GM12878 (cell line): ENCODE results near the gene SDHAF2. TPM values are rescaled to one million over a fixed set of nuclear protein-coding genes. Genes with fewer than 3 reads are reported as not detected.

Experiments
- ATAC-seq: fragments of 200-7000 bp; cut with Tn5 transposase; 3 replicates; pipeline ENCODE4 v1.9.1; 2020; ENCODE audit warnings: mild to moderate bottlenecking, moderate library complexity
- BruUV-seq: library from RNA; stranded (reverse); fragments of 400-500 nt; replicated peaks from 2 replicates; lab custom pipeline; 2021; lab: Mats Ljungman, UMichigan
- CTCF ChIA-PET: fragments of 300-600 bp; sonication (Branson Sonifier 250); formaldehyde crosslinking; extraction: SDS; loops from one replicate; lab custom pipeline; 2021; ENCODE audit warnings: inconsistent platforms; lab: Yijun Ruan, JAX
- POLR2A ChIA-PET: fragments of 350-600 bp; formaldehyde crosslinking; extraction: SDS; loops from one replicate; lab custom pipeline; 2021; ENCODE audit warnings: inconsistent platforms; lab: Charles Lee
- RAD21 ChIA-PET: fragments of 300-600 bp; sonication (Branson Sonifier 250); formaldehyde crosslinking; loops from one replicate; lab custom pipeline; 2023; ENCODE audit warnings: antibody characterized with exemption; ENCODE audit not compliant: unreplicated experiment; lab: Charles Lee
- SMC1A ChIA-PET: fragments of 300-600 bp; sonication (Branson Sonifier 250); formaldehyde crosslinking; loops from one replicate; lab custom pipeline; 2023; ENCODE audit not compliant: unreplicated experiment, uncharacterized antibody; lab: Charles Lee
- DNase-seq: peaks from one replicate; pipeline ENCODE4 v3.0.0-alpha.2; 2011; ENCODE audit warnings: low read depth, low spot score
- FAIRE-seq: peaks from 3 replicates; lab custom pipeline; 2011; peaks lifted over from hg19 to GRCh38; lab: Jason Lieb, UNC
- H2AFZ ChIP-seq: 2 replicates; pipeline ENCODE4 v1.6.0; 2011; ENCODE audit warnings: low read depth, low read length, control low read depth; ENCODE audit not compliant: control insufficient read depth
- H3K27ac ChIP-seq: 2 replicates; pipeline ENCODE4 v1.5.1; 2011; ENCODE audit warnings: control low read depth; ENCODE audit not compliant: control insufficient read depth, insufficient read depth
- H3K27me3 ChIP-seq, 2 experiments: replicated peaks in 1 of 2; 2 replicates each; pipeline versions ENCODE4 v1.6.0 to v1.6.1; 2011; ENCODE audit warnings: low read length in 1 of 2; ENCODE audit not compliant: control insufficient read depth in 2 of 2, insufficient read depth in 2 of 2
- H3K36me3 ChIP-seq, 2 experiments: 2 replicates each; pipeline ENCODE4 v1.5.1; 2011; ENCODE audit warnings: low read length in 1 of 2; ENCODE audit not compliant: control insufficient read depth in 2 of 2, insufficient read depth in 2 of 2
- H3K4me1 ChIP-seq: 2 replicates; pipeline ENCODE4 v1.6.1; 2011; ENCODE audit warnings: mild to moderate bottlenecking, low read length, moderate library complexity, mixed read lengths; ENCODE audit not compliant: control insufficient read depth, insufficient read depth
- H3K4me2 ChIP-seq: 2 replicates; pipeline ENCODE4 v1.6.0; 2011; ENCODE audit warnings: control low read depth; ENCODE audit not compliant: control insufficient read depth, insufficient read depth
- H3K4me3 ChIP-seq: fragments of 200-600 bp; sonication (generic); 2 replicates; pipeline ENCODE4 v1.5.1; 2016
- H3K79me2 ChIP-seq: 2 replicates; pipeline ENCODE4 v1.6.0; 2011; ENCODE audit warnings: low read length; ENCODE audit not compliant: control insufficient read depth, insufficient read depth
- H3K9ac ChIP-seq: 2 replicates; pipeline ENCODE4 v1.8.0; 2011; ENCODE audit warnings: low read length, control low read depth, mixed read lengths; ENCODE audit not compliant: control insufficient read depth, insufficient read depth
- H3K9me3 ChIP-seq: replicated peaks from 3 replicates; pipeline ENCODE4 v1.5.1; 2011; ENCODE audit warnings: mild to moderate bottlenecking, low read length; ENCODE audit not compliant: control insufficient read depth, insufficient read depth
- H4K20me1 ChIP-seq: 2 replicates; pipeline ENCODE4 v1.6.0; 2011; ENCODE audit not compliant: control insufficient read depth, insufficient read depth
- RB1 ChIP-seq: fragments of 450-650 bp; formaldehyde crosslinking; IDR thresholded peaks from 2 replicates; pipeline ENCODE4 v1.6.1; 2017; ENCODE audit warnings: mild to moderate bottlenecking, borderline replicate concordance
- WGBS: methylation state at CpG from one replicate; pipeline ENCODE4 v1.1.6; 2016; ENCODE audit warnings: low lambda C conversion rate; ENCODE audit not compliant: insufficient replicate concordance, insufficient coverage; ENCODE audit errors: missing lambda C conversion rate; 5-methylcytosine and 5-hydroxymethylcytosine counted together
- in situ Hi-C: fragments of 300-500 bp; cut with MboI; formaldehyde crosslinking; loops from 9 replicates; pipeline ENCODE4 v1.14.3; 2018; ENCODE audit warnings: mixed read lengths
- intact Hi-C: fragments of 100-400 bp; cut with micrococcal nuclease; formaldehyde crosslinking; loops from one replicate; pipeline ENCODE4 v1.14.2; 2022; ENCODE audit not compliant: unreplicated experiment
- polyA plus RNA-seq, 11 experiments: library from polyadenylated mRNA; depleted of rRNA in 4 of 11; unstranded in 6 of 11; stranded (reverse) in 5 of 11; fragments of >200 nt; fragmentation: Nextera tagmentation in 4 of 11; fragmentation: Illumina TruSeq in 1 of 11; extraction: Ambion mirVana in 4 of 11; extraction: Trizol in 1 of 11; gene quantifications; 1 replicate in 1 of 11; 2 replicates in 10 of 11; pipeline versions ENCODE4 v1.2.1 to v1.2.3, GENCODE V29; 2011 to 2016; ENCODE audit warnings: inconsistent platforms in 2 of 11, missing spikeins in 2 of 11, low read depth in 1 of 11
- small RNA-seq: library from RNA; depleted of rRNA; stranded (forward); fragments of <200 nt; gene quantifications from one replicate; pipeline ENCODE3, GENCODE V24; 2014
- total RNA-seq, 4 experiments: library from RNA; depleted of rRNA in 3 of 4; stranded (reverse); fragments of >200 nt in 3 of 4; fragmentation: Illumina TruSeq in 1 of 4; extraction: Trizol in 1 of 4; gene quantifications; 2 replicates each; pipeline versions ENCODE4 v1.2.1 to v1.2.3, GENCODE V29; 2013 to 2021

Gene SDHAF2
- total and polyA plus RNA-seq, 10 of the 15 experiments (the other 5 are each of a cell fraction or from before 2014, with no cell fraction given) = 30.6 to 160 (median 78.3) TPM

DNA sequence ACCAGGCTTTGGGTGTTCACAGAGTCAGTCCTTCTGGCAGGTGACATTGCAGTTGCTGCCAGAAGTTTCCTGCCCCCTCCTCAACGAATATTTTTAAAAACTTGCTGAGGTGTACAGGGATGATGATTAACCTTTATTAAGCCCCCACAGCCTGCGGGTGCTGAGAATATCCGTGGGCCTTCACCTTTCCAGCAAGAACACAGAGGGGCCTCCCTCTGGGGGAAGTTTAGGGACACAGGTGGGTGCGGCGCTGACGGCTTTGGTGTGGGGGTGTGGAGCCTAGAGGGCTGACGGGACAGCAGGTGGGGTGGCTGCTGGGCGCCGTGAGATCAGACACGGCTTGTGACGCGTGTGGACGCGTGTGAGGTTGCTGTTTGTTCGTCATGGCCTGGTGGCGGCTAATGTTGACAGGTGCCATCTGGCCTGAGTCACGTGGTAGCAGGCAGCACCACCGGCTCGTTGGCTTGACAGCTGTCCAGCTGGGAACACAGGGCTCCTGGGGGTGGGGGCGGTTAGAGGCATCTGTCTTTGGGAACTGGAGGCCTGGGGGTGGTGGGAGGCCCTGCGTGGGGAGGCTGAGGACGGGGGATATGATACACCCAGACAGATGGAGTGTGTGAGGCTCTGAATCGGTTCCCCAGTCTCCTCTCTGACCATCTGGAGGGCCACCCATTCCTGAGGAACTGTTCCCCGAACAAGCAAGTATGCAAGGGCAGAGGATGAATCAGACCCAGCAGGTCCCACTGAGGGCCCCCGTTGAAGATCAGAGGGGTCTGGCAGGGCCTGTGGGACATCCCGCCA, 66.1 kb downstream of the SDHAF2 start:
- H3K9ac ChIP-seq = no peak overlapping the region
- no peak overlapping the region for H3K4me2 ChIP-seq
- RAD21 ChIA-PET = no interaction called here
- no peak for TF ChIP-seq RB1
- no peak overlapping the region for H3K27ac ChIP-seq
- POLR2A ChIA-PET = no interaction called here
- FAIRE-seq (no peak), DNase-seq (no peak), ATAC-seq (no peak)
- SMC1A ChIA-PET = no interaction called here
- no peak overlapping the region for H2AFZ ChIP-seq
- no peaks in the 10 kb centered on the region for H3K27me3 ChIP-seq
- no peaks in the 10 kb centered on the region for H3K4me1 ChIP-seq
- H3K9me3 ChIP-seq = no peaks in the 10 kb centered on the region
- CTCF ChIA-PET = interaction anchor here (1.2 to 1.5 kb wide), 2 partner anchors 9 to 14 kb away, joined by 3 read pairs; no protein-coding TSS in a partner anchor
- in situ Hi-C loops (no loop called here), intact Hi-C loops (no loop called here)
- no peaks in the 10 kb centered on the region for H3K36me3 ChIP-seq
- no peaks in the 10 kb centered on the region for H3K79me2 ChIP-seq
- BruUV-seq = no TSS peak
- no peaks in the 10 kb centered on the region for H4K20me1 ChIP-seq
- H3K4me3 ChIP-seq = no peak overlapping the region
- WGBS = 47% methylated on average over 26 of the region's 26 CpGs

Small RNA genes within 50 kb of the gene (small RNA-seq; reads per million reads assigned to genes)
- gene RN7SL23P = not detected

Other genes starting within 250 kb of the SDHAF2 start
Only the 7 nearest of the 12 such genes appear.
- 241 and 250 TPM in 2 replicates for gene DDB1, start 97.0 kb upstream of the SDHAF2 start, total RNA-seq (2014; rRNA removed)
- gene DDB1, start 97.0 kb upstream of the SDHAF2 start, total RNA-seq (2014; rRNA removed; fragmentation: Illumina TruSeq; extraction: Trizol) = 197 and 199 TPM in 2 replicates
- 271 and 272 TPM in 2 replicates for gene DDB1, start 97.0 kb upstream of the SDHAF2 start, total RNA-seq (2021)
- 183 and 221 TPM in 2 replicates for gene DDB1, start 97.0 kb upstream of the SDHAF2 start, polyA plus RNA-seq (2011; rRNA removed)
- gene DDB1, start 97.0 kb upstream of the SDHAF2 start, polyA plus RNA-seq (2014; fragmentation: Illumina TruSeq; extraction: Trizol) = 160 and 203 TPM in 2 replicates
- gene DDB1, start 97.0 kb upstream of the SDHAF2 start, polyA plus RNA-seq (2014; fragmentation: Nextera tagmentation; extraction: Ambion mirVana) = 100 to 1,000 TPM; 136 to 211 TPM
- 202 and 220 TPM in 2 replicates for gene DDB1, start 97.0 kb upstream of the SDHAF2 start, polyA plus RNA-seq (2014; rRNA removed)
- gene DDB1, start 97.0 kb upstream of the SDHAF2 start, polyA plus RNA-seq (2016; fragmentation: Nextera tagmentation; extraction: Ambion mirVana) = 100 to 1,000 TPM; 236 to 262 TPM
- 58.2 and 69.7 TPM in 2 replicates for gene TKFC, start 96.9 kb upstream of the SDHAF2 start, total RNA-seq (2014; rRNA removed)
- gene TKFC, start 96.9 kb upstream of the SDHAF2 start, total RNA-seq (2014; rRNA removed; fragmentation: Illumina TruSeq; extraction: Trizol) = 25.0 and 25.1 TPM in 2 replicates
- gene TKFC, start 96.9 kb upstream of the SDHAF2 start, total RNA-seq (2021) = 92.5 and 97.8 TPM in 2 replicates
- gene TKFC, start 96.9 kb upstream of the SDHAF2 start, polyA plus RNA-seq (2011; rRNA removed) = 22.4 and 48.3 TPM in 2 replicates
- 11.3 and 39.9 TPM in 2 replicates for gene TKFC, start 96.9 kb upstream of the SDHAF2 start, polyA plus RNA-seq (2014; fragmentation: Illumina TruSeq; extraction: Trizol)
- 1 to 10 TPM; 2.4 to 5.5 TPM for gene TKFC, start 96.9 kb upstream of the SDHAF2 start, polyA plus RNA-seq (2014; fragmentation: Nextera tagmentation; extraction: Ambion mirVana)
- 72.8 and 82.6 TPM in 2 replicates for gene TKFC, start 96.9 kb upstream of the SDHAF2 start, polyA plus RNA-seq (2014; rRNA removed)
- gene TKFC, start 96.9 kb upstream of the SDHAF2 start, polyA plus RNA-seq (2016; fragmentation: Nextera tagmentation; extraction: Ambion mirVana) = 100 to 1,000 TPM; 103 to 113 TPM
- 77.2 and 84.6 TPM in 2 replicates for gene CYB561A3, start 68.2 kb upstream of the SDHAF2 start, total RNA-seq (2014; rRNA removed)
- gene CYB561A3, start 68.2 kb upstream of the SDHAF2 start, total RNA-seq (2014; rRNA removed; fragmentation: Illumina TruSeq; extraction: Trizol) = 46.7 and 48.2 TPM in 2 replicates
- 76.0 and 92.2 TPM in 2 replicates for gene CYB561A3, start 68.2 kb upstream of the SDHAF2 start, total RNA-seq (2021)
- gene CYB561A3, start 68.2 kb upstream of the SDHAF2 start, polyA plus RNA-seq (2011; rRNA removed) = 26.7 and 44.9 TPM in 2 replicates
- 36.7 and 76.4 TPM in 2 replicates for gene CYB561A3, start 68.2 kb upstream of the SDHAF2 start, polyA plus RNA-seq (2014; fragmentation: Illumina TruSeq; extraction: Trizol)
- gene CYB561A3, start 68.2 kb upstream of the SDHAF2 start, polyA plus RNA-seq (2014; fragmentation: Nextera tagmentation; extraction: Ambion mirVana) = 10 to 100 TPM; 40.1 to 53.5 TPM
- 72.4 and 81.2 TPM in 2 replicates for gene CYB561A3, start 68.2 kb upstream of the SDHAF2 start, polyA plus RNA-seq (2014; rRNA removed)
- gene CYB561A3, start 68.2 kb upstream of the SDHAF2 start, polyA plus RNA-seq (2016; fragmentation: Nextera tagmentation; extraction: Ambion mirVana) = 100 to 1,000 TPM; 152 to 169 TPM
- 28.5 and 30.1 TPM in 2 replicates for gene TMEM138, start 67.8 kb upstream of the SDHAF2 start, total RNA-seq (2014; rRNA removed)
- gene TMEM138, start 67.8 kb upstream of the SDHAF2 start, total RNA-seq (2014; rRNA removed; fragmentation: Illumina TruSeq; extraction: Trizol) = 37.4 and 43.0 TPM in 2 replicates
- gene TMEM138, start 67.8 kb upstream of the SDHAF2 start, total RNA-seq (2021) = 44.5 and 47.6 TPM in 2 replicates
- 93.6 and 116 TPM in 2 replicates for gene TMEM138, start 67.8 kb upstream of the SDHAF2 start, polyA plus RNA-seq (2011; rRNA removed)
- 72.8 and 82.6 TPM in 2 replicates for gene TMEM138, start 67.8 kb upstream of the SDHAF2 start, polyA plus RNA-seq (2014; fragmentation: Illumina TruSeq; extraction: Trizol)
- 10 to 100 TPM; 64.2 to 87.2 TPM for gene TMEM138, start 67.8 kb upstream of the SDHAF2 start, polyA plus RNA-seq (2014; fragmentation: Nextera tagmentation; extraction: Ambion mirVana)
- gene TMEM138, start 67.8 kb upstream of the SDHAF2 start, polyA plus RNA-seq (2014; rRNA removed) = 46.4 and 48.2 TPM in 2 replicates
- gene TMEM138, start 67.8 kb upstream of the SDHAF2 start, polyA plus RNA-seq (2016; fragmentation: Nextera tagmentation; extraction: Ambion mirVana) = 10 to 100 TPM; 83.5 to 86.3 TPM
- gene TMEM216, start 37.5 kb upstream of the SDHAF2 start, total RNA-seq (2014; rRNA removed) = 10.2 and 11.3 TPM in 2 replicates
- 9.3 and 10.2 TPM in 2 replicates for gene TMEM216, start 37.5 kb upstream of the SDHAF2 start, total RNA-seq (2014; rRNA removed; fragmentation: Illumina TruSeq; extraction: Trizol)
- gene TMEM216, start 37.5 kb upstream of the SDHAF2 start, total RNA-seq (2021) = 6.4 and 7.8 TPM in 2 replicates
- gene TMEM216, start 37.5 kb upstream of the SDHAF2 start, polyA plus RNA-seq (2011; rRNA removed) = 32.1 and 40.2 TPM in 2 replicates
- 17.3 and 20.4 TPM in 2 replicates for gene TMEM216, start 37.5 kb upstream of the SDHAF2 start, polyA plus RNA-seq (2014; fragmentation: Illumina TruSeq; extraction: Trizol)
- gene TMEM216, start 37.5 kb upstream of the SDHAF2 start, polyA plus RNA-seq (2014; fragmentation: Nextera tagmentation; extraction: Ambion mirVana) = 10 to 100 TPM; 25.6 to 40.7 TPM
- gene TMEM216, start 37.5 kb upstream of the SDHAF2 start, polyA plus RNA-seq (2014; rRNA removed) = 16.0 and 19.1 TPM in 2 replicates
- gene TMEM216, start 37.5 kb upstream of the SDHAF2 start, polyA plus RNA-seq (2016; fragmentation: Nextera tagmentation; extraction: Ambion mirVana) = 10 to 100 TPM; 21.1 to 24.7 TPM
- gene CPSF7, start 149 bp upstream of the SDHAF2 start, total RNA-seq (2014; rRNA removed) = 31.8 TPM in 2 replicates
- gene CPSF7, start 149 bp upstream of the SDHAF2 start, total RNA-seq (2014; rRNA removed; fragmentation: Illumina TruSeq; extraction: Trizol) = 41.9 and 42.4 TPM in 2 replicates
- gene CPSF7, start 149 bp upstream of the SDHAF2 start, total RNA-seq (2021) = 80.2 and 89.0 TPM in 2 replicates
- 37.9 and 61.6 TPM in 2 replicates for gene CPSF7, start 149 bp upstream of the SDHAF2 start, polyA plus RNA-seq (2011; rRNA removed)
- 93.1 and 107 TPM in 2 replicates for gene CPSF7, start 149 bp upstream of the SDHAF2 start, polyA plus RNA-seq (2014; fragmentation: Illumina TruSeq; extraction: Trizol)
- gene CPSF7, start 149 bp upstream of the SDHAF2 start, polyA plus RNA-seq (2014; fragmentation: Nextera tagmentation; extraction: Ambion mirVana) = 10 to 100 TPM; 14.9 to 21.9 TPM
- gene CPSF7, start 149 bp upstream of the SDHAF2 start, polyA plus RNA-seq (2014; rRNA removed) = 65.9 and 66.8 TPM in 2 replicates
- gene CPSF7, start 149 bp upstream of the SDHAF2 start, polyA plus RNA-seq (2016; fragmentation: Nextera tagmentation; extraction: Ambion mirVana) = 10 to 100 TPM; 60.3 to 67.0 TPM
- gene LRRC10B, start 78.6 kb downstream of the SDHAF2 start, total RNA-seq (2014; rRNA removed) = not detected in 2 replicates
- gene LRRC10B, start 78.6 kb downstream of the SDHAF2 start, total RNA-seq (2014; rRNA removed; fragmentation: Illumina TruSeq; extraction: Trizol) = not detected in 2 replicates
- not detected in 2 replicates for gene LRRC10B, start 78.6 kb downstream of the SDHAF2 start, total RNA-seq (2021)
- not detected in 2 replicates for gene LRRC10B, start 78.6 kb downstream of the SDHAF2 start, polyA plus RNA-seq (2011; rRNA removed)
- gene LRRC10B, start 78.6 kb downstream of the SDHAF2 start, polyA plus RNA-seq (2014; fragmentation: Illumina TruSeq; extraction: Trizol) = not detected in 2 replicates
- gene LRRC10B, start 78.6 kb downstream of the SDHAF2 start, polyA plus RNA-seq (2014; fragmentation: Nextera tagmentation; extraction: Ambion mirVana) = not detected
- gene LRRC10B, start 78.6 kb downstream of the SDHAF2 start, polyA plus RNA-seq (2014; rRNA removed) = not detected in 2 replicates
- not detected for gene LRRC10B, start 78.6 kb downstream of the SDHAF2 start, polyA plus RNA-seq (2016; fragmentation: Nextera tagmentation; extraction: Ambion mirVana)